ENCODE data around the gene LCN12. TPM values are rescaled to one million over a fixed set of nuclear protein-coding genes. Genes with fewer than 3 reads are reported as not detected.

The LCN12 gene
- total RNA-seq, 1 experiment from 2014 or later, result 0.55 TPM

- Histone ChIP-seq H3K9ac (ENCODE audit: low read length) (no peak overlapping the region), H3K4me2 (ENCODE audit: low read length) (no peak overlapping the region), H3F3A (ENCODE audit: low read length, unreplicated experiment) (no peaks in the 10 kb centered on the region), H3K9me3 (ENCODE audit: low read length) (no peaks in the 10 kb centered on the region), H3K27ac (ENCODE audit: low read length) (no peak overlapping the region), H3K9me2 (replicated peaks; ENCODE audit: low read length) (no peaks in the 10 kb centered on the region), H3K79me2 (ENCODE audit: low read length) (peaks cover 19% of the 10 kb centered on the region), H3K27me3 (ENCODE audit: low read length) (no peaks in the 10 kb centered on the region), H3K4me3 (ENCODE audit: low read length) (no peak overlapping the region), H2AFZ (ENCODE audit: low read length) (no peak overlapping the region), H4K20me1 (ENCODE audit: low read length) (no peaks in the 10 kb centered on the region), H3K4me1 (ENCODE audit: insufficient read depth, low read length) (peaks cover 16% of the 10 kb centered on the region), H3K36me3 (ENCODE audit: low read depth, low read length) (no peaks in the 10 kb centered on the region; the same call in 1 of the 2 replicates)
- no peak for DNase-seq
- ChIA-PET POLR2A (ENCODE audit: unreplicated experiment) (no interaction called here), CTCF (interaction anchor here (1.4 to 1.5 kb wide), 3 partner anchors 49 to 88 kb away, joined by 4 to 17 read pairs (median 9); partner anchors contain the start of gene CLIC3)
- TF ChIP-seq EZH2 (IDR thresholded peaks at IDR 0.05; ENCODE audit: low read length, unreplicated experiment), result no peak
- TF ChIP-seq EZH2phosphoT487 (IDR thresholded peaks at IDR 0.05; ENCODE audit: borderline replicate concordance, low read length), result no peak
- TF ChIP-seq CTCF (conservative IDR thresholded peaks at IDR 0.05; ENCODE audit: low read depth, low read length), result no peak
- ATAC-seq, result no peak
- BruUV-seq (replicated peaks), result no TSS peak
- intact Hi-C loops (cut with micrococcal nuclease), result no loop called here
These were observed 4.8 kb upstream of the LCN12 start for GRCh38 chr9:136947028-136947891.

- Histone ChIP-seq H4K20me1 (ENCODE audit: low read length) (no peaks in the 10 kb centered on the region), H3K27me3 (ENCODE audit: low read length) (no peaks in the 10 kb centered on the region), H3K9ac (ENCODE audit: low read length) (no peak overlapping the region), H3K4me2 (ENCODE audit: low read length) (no peak overlapping the region), H3K4me1 (ENCODE audit: insufficient read depth, low read length) (peaks cover 16% of the 10 kb centered on the region), H2AFZ (ENCODE audit: low read length) (no peak overlapping the region), H3K9me2 (replicated peaks; ENCODE audit: low read length) (no peaks in the 10 kb centered on the region), H3K4me3 (ENCODE audit: low read length) (no peak overlapping the region), H3K9me3 (ENCODE audit: low read length) (no peaks in the 10 kb centered on the region), H3K36me3 (ENCODE audit: low read depth, low read length) (no peaks in the 10 kb centered on the region), H3K79me2 (ENCODE audit: low read length) (peaks cover 11% of the 10 kb centered on the region), H3K27ac (ENCODE audit: low read length) (no peak overlapping the region), H3F3A (ENCODE audit: low read length, unreplicated experiment) (no peaks in the 10 kb centered on the region)
- ChIA-PET CTCF (interaction anchor here (0.5 to 1.5 kb wide), 6 partner anchors 17 to 243 kb away, joined by 3 to 17 read pairs (median 4); partner anchors contain the start of genes CLIC3 and NPDC1), POLR2A (ENCODE audit: unreplicated experiment) (interaction anchor here (1.0 kb wide), 1 partner anchor 87 kb away, joined by 3 read pairs; no protein-coding TSS in a partner anchor)
- intact Hi-C loops (cut with micrococcal nuclease), result loop anchor here (1.0 kb wide), 1 partner anchor 87 kb away; no protein-coding TSS in a partner anchor
- peak; percentile 44 for TF ChIP-seq CTCF (conservative IDR thresholded peaks at IDR 0.05; ENCODE audit: low read depth, low read length)
- TF ChIP-seq EZH2 (IDR thresholded peaks at IDR 0.05; ENCODE audit: low read length, unreplicated experiment), result no peak
- DNase-seq, result peak; percentile 36
- ATAC-seq, result no peak
- BruUV-seq (replicated peaks), result no TSS peak
These were observed 4.0 kb upstream of the LCN12 start for GRCh38 chr9:136947955-136948510.

Data from PC-3 (cell line).